Measurements from ENCODE around the gene SPCS3. TPM values are rescaled to one million over a fixed set of nuclear protein-coding genes. Genes with fewer than 3 reads are reported as not detected.

The SPCS3 gene
- 104 TPM for total RNA-seq

DNA sequence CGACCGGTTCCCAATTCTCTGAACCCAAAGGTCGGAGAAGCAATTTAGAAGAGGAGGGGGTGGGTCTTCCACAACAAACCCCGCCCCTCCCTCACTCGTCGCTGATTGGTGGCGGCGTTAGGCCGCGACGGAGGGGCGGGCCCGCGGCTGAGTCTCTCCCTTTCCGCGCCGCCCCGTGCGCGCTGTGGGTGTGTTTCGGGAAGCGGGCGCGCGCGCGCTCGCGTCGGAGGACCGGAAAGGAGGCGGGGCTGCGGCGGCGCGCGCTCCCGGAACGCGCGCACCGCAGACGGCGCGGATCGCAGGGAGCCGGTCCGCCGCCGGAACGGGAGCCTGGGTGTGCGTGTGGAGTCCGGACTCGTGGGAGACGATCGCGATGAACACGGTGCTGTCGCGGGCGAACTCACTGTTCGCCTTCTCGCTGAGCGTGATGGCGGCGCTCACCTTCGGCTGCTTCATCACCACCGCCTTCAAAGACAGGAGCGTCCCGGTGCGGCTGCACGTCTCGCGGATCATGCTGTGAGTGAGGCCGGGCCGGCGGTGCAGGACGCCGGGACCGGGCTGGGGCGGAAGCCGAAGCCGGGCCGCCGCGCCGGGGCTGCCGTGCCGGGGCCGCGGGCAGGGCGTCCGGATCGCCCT, at the start of gene SPCS3:
TSS of gene SPCS3 (plus strand) at position 263 of the 636 bp plus-strand sequence. CDS start at position 374, 111 bp downstream.

Other genes with a start within 250 kb of the SPCS3 start
- 0.88 TPM for gene SPATA4, start 124.4 kb upstream of the SPCS3 start, total RNA-seq
- gene ASB5, start 50.7 kb upstream of the SPCS3 start, total RNA-seq: 36.8 TPM

Measured in metanephros (tissue), 1 donor.